GM18951 (cell line): Measurements from ENCODE around the gene NEK4.

Experiments used
- POLR2A ChIP-seq: IDR thresholded peaks from 4 replicates; pipeline ENCODE4 v1.6.1; 2011; ENCODE audit warnings: mild to moderate bottlenecking; ENCODE audit not compliant: insufficient read length, insufficient read depth; ENCODE audit errors: extremely low read depth
- in situ Hi-C: fragments of 300-500 bp; cut with MboI; formaldehyde crosslinking; loops from one replicate; pipeline ENCODE4 v1.12.0; 2022; ENCODE audit warnings: low sequenced_read_pairs, mixed read lengths, inconsistent platforms; ENCODE audit not compliant: unreplicated experiment

NEK4 gene

GRCh38 chr3:52721730-52722008 lies 49.1 kb downstream of the NEK4 start:
- TF ChIP-seq POLR2A, result no peak
- in situ Hi-C loops, result no loop called here

GRCh38 chr3:52721002-52721729 lies 49.6 kb downstream of the NEK4 start:
- TF ChIP-seq POLR2A, result no peak
- in situ Hi-C loops, result no loop called here

- in situ Hi-C loops, result no loop called here
These were observed 51.1 kb downstream of the NEK4 start for GRCh38 chr3:52719618-52720017.

GRCh38 chr3:52715714-52716305 lies 54.9 kb downstream of the NEK4 start:
- no peak for TF ChIP-seq POLR2A
- in situ Hi-C loops, result no loop called here

More at GRCh38 chr3:52719618-52720017, 51.1 kb downstream of the NEK4 start:
- TF ChIP-seq POLR2A, result no peak

- in situ Hi-C loops, result no loop called here
- TF ChIP-seq POLR2A, result no peak
These were observed 56.1 kb downstream of the NEK4 start for GRCh38 chr3:52714335-52715302.

GRCh38 chr3:52712291-52713212 lies 58.2 kb downstream of the NEK4 start:
- TF ChIP-seq POLR2A, result no peak

GRCh38 chr3:52710512-52710911 lies 60.2 kb downstream of the NEK4 start:
- no peak for TF ChIP-seq POLR2A
- in situ Hi-C loops, result no loop called here

More at GRCh38 chr3:52712291-52713212, 58.2 kb downstream of the NEK4 start:
- in situ Hi-C loops, result no loop called here

- TF ChIP-seq POLR2A, result no peak
- in situ Hi-C loops, result no loop called here
These were observed 63.2 kb downstream of the NEK4 start for GRCh38 chr3:52707585-52707984.

- in situ Hi-C loops, result no loop called here
- TF ChIP-seq POLR2A, result peak; percentile 83
These were observed 64.8 kb downstream of the NEK4 start, which contains the start of the genes GLT8D1 and SPCS1 for GRCh38 chr3:52705688-52706686. GLT8D1 (minus strand) TSS chr3:52705791; CDS start chr3:52700460, 5,331 bp downstream. SPCS1 (plus strand) TSS chr3:52706106; CDS start chr3:52706247, 141 bp downstream.

- no peak for TF ChIP-seq POLR2A
- in situ Hi-C loops, result no loop called here
These were observed 65.4 kb downstream of the NEK4 start for GRCh38 chr3:52705438-52705687.

GRCh38 chr3:52704611-52705437 lies 65.9 kb downstream of the NEK4 start:
- TF ChIP-seq POLR2A, result no peak
- in situ Hi-C loops, result no loop called here
